SKM-1 (cell line): ENCODE results near the gene RSAD2.
"Not testable (repeated sequence)": the region's sequence is repeated elsewhere in the genome, so short reads cannot be mapped to it uniquely, and the experiment has no call there.

Experiments used
- DNase-seq: peaks from one replicate; lab custom pipeline; 2025; ENCODE audit not compliant: unreplicated experiment; lab: John Stamatoyannopoulos, UW

Gene RSAD2

DNA sequence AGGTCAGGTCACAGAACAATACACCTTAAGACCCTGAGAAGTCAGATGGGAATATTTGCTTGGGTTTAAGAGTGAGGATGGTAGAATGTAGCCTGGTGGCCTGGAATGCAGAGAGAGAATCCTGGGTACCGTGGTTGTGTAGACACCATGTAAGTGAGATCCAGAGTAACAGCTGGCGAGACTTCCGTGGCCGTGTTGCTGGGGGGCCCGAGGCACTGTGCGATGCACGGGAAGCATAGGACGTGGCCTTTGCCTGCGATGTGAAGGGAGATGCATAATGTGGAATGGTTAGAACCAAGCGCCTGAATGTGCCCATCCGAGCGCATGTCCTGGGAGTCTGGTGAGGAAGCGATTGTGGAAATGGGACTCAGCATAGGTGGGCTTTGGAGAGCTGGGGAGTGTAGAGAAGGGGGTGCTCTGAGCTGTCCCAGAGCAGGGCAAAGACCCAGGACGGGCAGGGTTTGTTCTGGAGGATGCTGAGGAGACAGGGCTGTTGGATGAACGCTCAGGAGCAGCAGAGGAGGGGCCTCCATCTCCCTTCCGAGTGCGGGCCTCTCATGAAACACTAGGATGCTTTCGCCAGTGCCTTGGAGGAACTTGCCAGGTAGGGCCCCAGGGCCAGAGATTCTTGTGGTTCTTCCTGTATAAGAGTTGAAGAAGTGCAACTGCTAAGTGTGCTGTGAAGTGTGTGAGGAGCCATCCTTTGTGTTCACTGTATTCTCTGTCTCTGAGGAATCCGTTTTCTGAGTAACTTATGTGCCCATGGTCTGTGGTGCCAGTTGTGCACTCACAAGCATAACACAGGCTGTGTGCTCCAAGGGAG, 46.7 kb downstream of the RSAD2 start:
- DNase-seq = no peak

GRCh38 chr2:6924924-6925409, 47.4 kb downstream of the RSAD2 start:
- no peak for DNase-seq

GRCh38 chr2:6926071-6926732, 48.6 kb downstream of the RSAD2 start:
- no peak for DNase-seq

GRCh38 chr2:6927186-6927585, 49.6 kb downstream of the RSAD2 start:
- DNase-seq = no peak

DNA sequence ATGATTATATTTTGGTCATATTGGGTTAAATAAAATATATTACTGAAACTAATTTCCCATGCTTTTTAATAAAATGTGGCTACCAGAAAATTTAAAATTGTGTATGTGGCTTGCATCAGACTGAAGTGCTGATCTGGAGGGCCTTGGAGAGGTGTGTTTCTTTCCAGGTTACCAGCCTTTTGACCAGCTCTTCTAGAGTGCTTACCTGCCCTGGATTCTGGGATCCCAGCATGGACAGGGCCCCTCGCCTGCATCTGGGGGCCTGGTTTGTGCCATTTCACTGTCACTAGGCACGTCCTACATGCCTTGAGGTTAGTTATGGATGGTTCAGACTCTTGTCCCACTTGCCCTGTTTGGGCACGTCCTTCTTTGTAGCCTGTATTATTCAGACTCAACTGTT, 50.2 kb downstream of the RSAD2 start:
- DNase-seq = no peak

- no peak for DNase-seq
These were observed 50.9 kb downstream of the RSAD2 start for GRCh38 chr2:6928452-6928851.

DNA sequence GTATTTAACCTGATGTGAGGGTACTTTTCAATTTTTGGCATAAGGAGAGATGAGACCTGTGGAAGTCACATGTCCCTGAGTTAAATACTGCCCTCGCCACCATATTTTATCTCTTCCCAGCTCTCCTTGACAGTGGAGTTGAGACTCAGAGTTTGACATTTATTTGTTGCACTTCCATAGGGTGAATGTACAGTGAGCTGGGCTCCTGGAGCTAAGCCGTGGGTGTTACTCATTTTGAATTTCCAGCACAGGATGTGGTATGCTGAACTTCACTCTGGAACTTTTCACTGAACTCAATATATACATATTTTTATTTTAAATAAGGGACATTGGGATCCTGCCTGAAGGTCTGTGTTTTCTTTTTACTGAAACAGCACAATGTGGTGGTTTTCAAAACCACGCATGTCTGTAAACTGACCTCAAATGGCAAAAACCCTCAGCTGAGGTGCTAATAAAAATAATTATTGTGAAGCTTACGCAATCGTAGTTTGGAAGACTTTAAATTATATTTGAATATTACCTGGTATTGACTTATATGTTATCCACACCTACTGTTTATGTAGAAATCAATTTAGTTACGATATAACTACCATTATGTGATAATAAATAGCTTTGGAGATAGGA, 51.7 kb downstream of the RSAD2 start:
- DNase-seq = no peak

DNA sequence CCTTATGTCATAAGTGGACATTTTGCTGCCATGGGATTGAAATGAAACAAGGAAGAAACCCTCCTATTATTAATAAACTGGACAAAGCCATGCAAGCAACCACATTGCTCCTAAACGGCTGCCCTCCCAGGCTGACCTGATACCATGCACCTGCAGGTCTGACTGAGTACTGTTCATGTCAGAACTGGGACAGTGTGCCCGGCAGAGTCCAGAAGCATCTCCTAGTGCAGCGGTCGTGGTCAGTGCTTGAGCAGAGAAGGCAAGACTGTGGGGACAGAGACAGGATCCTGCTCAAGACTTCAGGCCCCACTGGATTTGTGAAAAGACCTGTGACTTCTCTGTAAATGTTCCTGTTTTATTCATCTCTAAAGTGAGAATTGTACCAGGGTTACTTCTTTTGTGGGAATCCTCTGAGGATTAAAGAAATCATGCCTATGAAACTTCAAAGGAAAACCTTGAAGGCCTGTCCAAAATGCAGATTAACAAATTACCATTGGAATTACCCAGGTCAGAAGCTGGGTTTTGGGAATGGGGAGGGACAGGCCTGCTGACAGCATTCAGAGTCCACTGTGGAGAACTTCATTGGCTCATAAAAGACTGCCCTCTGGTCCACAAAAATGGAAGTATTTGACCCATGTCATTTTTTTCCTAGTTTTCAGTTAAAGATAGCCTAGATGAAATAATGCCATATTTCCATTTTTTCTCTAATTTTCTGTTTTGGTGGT, 53.5 kb downstream of the RSAD2 start:
- no peak for DNase-seq

- no peak for DNase-seq
These were observed 54.2 kb downstream of the RSAD2 start for GRCh38 chr2:6931753-6932152.

DNA sequence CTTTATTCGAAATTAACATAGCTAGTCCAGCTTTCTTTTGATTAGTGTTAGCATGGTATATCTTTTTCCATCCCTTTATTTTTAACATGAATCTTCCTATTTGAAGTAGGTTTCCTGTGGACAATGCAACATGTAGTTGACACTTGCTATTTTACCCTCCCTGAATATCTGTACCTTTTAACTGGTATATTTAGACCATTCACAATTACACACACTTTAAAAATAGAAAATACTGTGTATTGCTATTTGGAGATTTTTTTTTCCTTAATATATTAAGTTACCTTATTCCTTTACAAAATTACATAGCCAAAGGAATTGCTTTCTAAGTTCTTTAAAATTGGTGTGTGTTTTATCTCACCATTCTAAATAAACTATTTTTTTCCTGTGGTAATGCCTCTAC, 54.6 kb downstream of the RSAD2 start:
- no peak for DNase-seq

DNA sequence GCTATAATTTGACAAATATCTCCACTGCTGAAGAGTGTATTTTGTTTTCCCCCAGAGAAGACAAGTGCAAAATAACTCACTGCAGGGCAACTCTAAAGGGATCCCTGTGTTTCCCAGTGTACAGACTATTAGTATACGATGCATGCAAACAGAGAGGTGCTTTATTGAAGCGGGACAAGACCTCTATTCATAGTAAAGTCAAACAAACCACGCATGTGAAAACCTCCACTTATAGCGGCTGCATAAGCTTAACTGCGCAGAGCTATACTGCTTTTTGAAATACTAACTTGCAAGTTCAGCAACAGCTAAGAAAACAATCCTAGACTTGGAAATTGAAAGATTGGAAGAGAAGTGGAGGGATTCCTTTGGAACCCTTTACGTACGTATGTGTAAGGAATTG, 55.3 kb downstream of the RSAD2 start:
- DNase-seq = no peak

- DNase-seq = no peak
These were observed 56.3 kb downstream of the RSAD2 start for GRCh38 chr2:6933911-6934310.

DNA sequence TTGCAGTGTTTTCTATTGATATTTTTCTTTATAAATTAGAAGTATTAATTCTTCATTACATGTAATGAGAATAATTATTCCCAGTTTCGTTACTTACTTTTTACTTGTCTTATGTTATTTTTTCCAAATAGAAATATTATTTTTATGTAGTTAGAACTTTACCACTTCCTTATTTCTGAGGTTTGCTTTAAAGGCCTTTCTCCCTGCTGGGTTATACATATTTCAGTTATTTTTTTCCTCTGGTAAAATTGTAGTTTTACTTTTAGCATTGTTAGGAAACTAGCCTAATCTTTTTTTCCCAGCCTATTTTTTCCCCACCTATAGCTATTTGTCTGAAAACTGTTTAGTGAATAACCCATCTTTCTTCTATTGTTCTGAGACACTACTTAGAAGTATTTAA, 56.8 kb downstream of the RSAD2 start:
- no peak for DNase-seq

DNA sequence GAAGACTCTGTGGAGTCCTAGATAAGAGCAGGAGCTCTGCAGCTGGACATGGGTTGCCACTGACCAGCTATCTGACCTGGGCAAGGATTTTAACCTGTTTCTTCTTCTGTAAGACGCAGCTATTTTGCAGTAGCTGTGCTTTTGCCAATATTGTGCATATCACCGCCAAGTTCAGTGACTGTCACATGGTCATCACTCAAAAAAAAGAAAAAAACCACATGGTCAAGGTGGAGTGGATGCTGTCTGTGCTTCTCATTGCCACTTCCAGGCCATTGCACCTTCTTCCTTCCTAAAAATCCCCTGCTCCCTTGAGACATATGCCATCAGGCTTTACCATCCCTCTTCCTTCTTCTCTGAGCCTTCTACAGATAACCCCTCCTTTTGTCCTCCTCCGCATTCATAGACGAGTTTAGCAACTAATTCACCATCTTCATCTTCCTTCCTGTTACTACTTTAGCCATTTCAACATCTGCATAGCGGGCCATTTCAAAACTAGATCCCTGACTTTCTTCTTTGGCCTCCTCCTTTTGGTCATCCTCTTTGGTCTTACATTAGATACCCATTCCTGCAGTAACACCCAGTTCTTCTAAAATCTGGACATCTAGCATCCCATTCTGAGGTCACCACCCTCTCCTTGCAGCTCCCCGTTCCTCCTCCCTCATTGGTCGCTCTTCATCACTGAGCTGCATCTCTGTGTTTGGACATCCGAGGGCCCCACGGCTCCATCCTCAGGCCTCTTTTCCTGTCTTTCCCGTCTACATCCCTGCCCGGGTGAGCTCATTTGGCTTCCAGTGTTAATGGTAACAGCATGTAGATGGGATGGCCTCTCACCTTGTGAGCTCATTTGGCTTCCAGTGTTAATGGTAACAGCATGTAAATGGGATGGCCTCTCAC, 57.4 kb downstream of the RSAD2 start:
- peak; percentile 79 for DNase-seq

DNA sequence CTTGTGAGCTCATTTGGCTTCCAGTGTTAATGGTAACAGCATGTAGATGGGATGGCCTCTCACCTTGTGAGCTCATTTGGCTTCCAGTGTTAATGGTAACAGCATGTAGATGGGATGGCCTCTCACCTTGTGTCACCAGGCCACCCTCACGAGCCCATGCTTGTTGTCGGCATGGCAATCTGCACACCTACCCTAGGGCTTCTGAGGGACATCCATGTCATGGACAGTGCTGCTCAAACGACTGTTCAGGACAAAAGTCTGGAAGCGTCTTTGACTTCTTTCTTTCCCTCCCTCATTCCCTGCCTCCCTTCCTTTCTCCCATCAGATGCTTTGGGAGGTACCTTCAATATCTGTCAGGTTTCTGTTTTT, 58.1 kb downstream of the RSAD2 start:
- not testable (repeated sequence) for DNase-seq

DNA sequence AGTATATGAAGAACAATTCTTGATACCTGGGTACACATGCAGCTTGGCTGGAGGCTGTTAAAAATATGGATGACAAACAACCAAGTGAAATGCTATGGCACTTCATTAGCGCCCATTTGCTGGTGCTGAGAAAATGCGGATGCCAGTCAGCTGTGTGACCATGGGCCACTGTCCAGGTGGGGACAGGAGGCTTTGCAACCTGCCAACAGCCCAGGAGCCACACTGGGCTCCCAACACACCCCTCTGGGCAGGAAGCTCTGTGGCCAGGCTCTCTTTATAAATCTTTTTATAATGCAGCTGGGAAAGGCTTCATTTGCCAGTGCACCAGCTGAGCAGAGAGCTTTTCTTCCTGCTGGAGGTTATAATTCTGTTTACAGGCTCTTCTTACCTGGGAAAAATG, 59.6 kb downstream of the RSAD2 start:
- DNase-seq = no peak

DNA sequence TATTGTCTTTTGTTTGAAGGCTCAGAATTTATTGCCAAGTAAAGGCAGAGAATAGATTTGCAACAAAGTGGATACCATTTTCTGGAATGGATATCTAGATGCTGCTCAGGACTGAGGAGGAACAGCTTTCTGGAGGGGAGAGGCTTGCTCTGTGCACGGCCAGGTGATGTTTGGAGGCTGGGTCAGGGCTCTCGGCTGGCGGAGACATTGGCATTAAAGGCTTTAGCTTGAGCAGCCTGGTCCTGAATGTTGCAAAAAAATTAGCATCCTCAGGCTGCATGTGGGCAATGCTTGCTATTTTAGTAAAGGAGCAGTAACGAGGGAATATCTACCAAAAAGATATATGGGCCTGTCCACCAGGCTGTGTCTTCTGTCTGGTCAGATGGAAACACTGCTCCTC, 60.0 kb downstream of the RSAD2 start:
- no peak for DNase-seq

DNA sequence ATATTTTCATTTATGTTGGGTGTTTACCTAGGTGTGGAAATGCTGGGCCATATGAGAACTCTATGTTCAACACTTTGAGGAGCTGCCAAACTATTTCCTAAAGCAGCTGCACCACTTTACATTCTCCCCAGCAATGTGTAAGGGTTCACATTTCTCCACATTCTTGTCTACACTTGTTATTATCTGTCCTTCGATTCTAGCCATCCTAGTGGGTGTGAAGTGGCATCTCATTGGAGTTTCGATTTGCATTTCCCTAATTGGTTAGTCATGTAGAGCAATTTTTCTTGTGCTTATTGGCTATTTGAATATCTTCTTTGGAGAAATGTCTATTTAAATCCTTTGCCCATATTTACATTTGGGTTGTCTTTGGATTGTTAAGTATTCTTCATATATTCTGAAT, 61.5 kb downstream of the RSAD2 start:
- DNase-seq = no peak

DNA sequence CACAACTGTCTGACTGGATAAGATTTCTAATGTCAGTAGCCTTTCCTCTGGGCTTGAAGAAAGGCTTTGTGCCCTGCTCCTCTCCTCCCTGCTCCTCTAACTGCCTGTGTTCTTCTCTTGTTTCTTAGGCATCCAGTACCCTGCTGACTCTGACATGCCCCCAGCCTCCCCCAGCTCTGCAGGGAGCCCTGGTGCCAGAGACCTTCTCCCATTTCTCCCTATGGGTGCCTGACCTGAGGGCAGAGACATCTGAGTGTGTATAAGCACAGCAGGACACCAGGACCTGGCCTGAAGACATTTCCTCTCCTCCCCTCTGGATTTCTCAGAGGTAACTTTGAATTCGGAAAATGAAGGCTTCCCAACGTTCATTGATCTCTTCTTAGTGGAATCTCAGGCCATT, 63.2 kb downstream of the RSAD2 start:
- DNase-seq = no peak

- DNase-seq = no peak
These were observed 63.9 kb downstream of the RSAD2 start for GRCh38 chr2:6941299-6942046.
